ENCODE results near the gene PKP1. TPM values are rescaled to one million over a fixed set of nuclear protein-coding genes. Genes with fewer than 3 reads are reported as not detected.
A peak's percentile ranks its signal among the peaks of the same experiment; 100 is the strongest.

Gene PKP1
- total RNA-seq, 1 donor from 2014 or later: 2.2 TPM

- ATAC-seq: peak in 1 of 2 donors; percentile 11
- no peak for TF ChIP-seq CTCF (IDR thresholded peaks at IDR 0.05)
- Histone ChIP-seq H3K9me3 (no peaks in the 10 kb centered on the region), H3K27ac (no peak overlapping the region), H3K27me3 (ENCODE audit: low read depth) (peaks cover 10% of the 10 kb centered on the region), H3K36me3 (no peaks in the 10 kb centered on the region), H3K4me3 (no peak overlapping the region), H3K4me1 (peaks cover 3% of the 10 kb centered on the region)
- no peak for DNase-seq
- intact Hi-C loops (cut with DNase I): no loop called here
Measured at GRCh38 chr1:201288765-201289164, 5.5 kb downstream of the PKP1 start.

GRCh38 chr1:201290551-201290950 is 7.2 kb downstream of the PKP1 start:
- no peaks in the 10 kb centered on the region for H3K27me3 ChIP-seq (ENCODE audit: low read depth)
- intact Hi-C loops (cut with DNase I): no loop called here
- DNase-seq: no peak
- no peaks in the 10 kb centered on the region for H3K4me1 ChIP-seq
- no peak overlapping the region for H3K4me3 ChIP-seq
- no peak for ATAC-seq
- TF ChIP-seq CTCF (IDR thresholded peaks at IDR 0.05): no peak
- no peaks in the 10 kb centered on the region for H3K36me3 ChIP-seq
- no peaks in the 10 kb centered on the region for H3K9me3 ChIP-seq
- H3K27ac ChIP-seq: no peak overlapping the region

GRCh38 chr1:201291916-201292315 is 8.6 kb downstream of the PKP1 start:
- DNase-seq (no peak), ATAC-seq (no peak)
- Histone ChIP-seq H3K4me3 (no peak overlapping the region), H3K27ac (no peak overlapping the region), H3K27me3 (ENCODE audit: low read depth) (no peaks in the 10 kb centered on the region), H3K9me3 (no peaks in the 10 kb centered on the region), H3K36me3 (no peaks in the 10 kb centered on the region), H3K4me1 (no peaks in the 10 kb centered on the region)
- TF ChIP-seq CTCF (IDR thresholded peaks at IDR 0.05): no peak
- intact Hi-C loops (cut with DNase I): no loop called here

GRCh38 chr1:201294876-201295275 is 11.6 kb downstream of the PKP1 start:
- ATAC-seq: no peak
- H3K27me3 ChIP-seq (ENCODE audit: low read depth): no peaks in the 10 kb centered on the region
- no peak for DNase-seq
- H3K36me3 ChIP-seq: no peaks in the 10 kb centered on the region
- H3K9me3 ChIP-seq: no peaks in the 10 kb centered on the region
- no peak overlapping the region for H3K4me3 ChIP-seq
- TF ChIP-seq CTCF (IDR thresholded peaks at IDR 0.05): no peak
- intact Hi-C loops (cut with DNase I): no loop called here
- H3K27ac ChIP-seq: no peak overlapping the region
- peaks cover under 1% of the 10 kb centered on the region for H3K4me1 ChIP-seq

- no peaks in the 10 kb centered on the region for H3K36me3 ChIP-seq
- H3K4me3 ChIP-seq: no peak overlapping the region
- H3K9me3 ChIP-seq: no peaks in the 10 kb centered on the region
- intact Hi-C loops (cut with DNase I): no loop called here
- no peaks in the 10 kb centered on the region for H3K27me3 ChIP-seq (ENCODE audit: low read depth)
- no peak overlapping the region for H3K27ac ChIP-seq
- ATAC-seq (no peak), DNase-seq (no peak)
- TF ChIP-seq CTCF (IDR thresholded peaks at IDR 0.05): no peak
- peaks cover 5% of the 10 kb centered on the region for H3K4me1 ChIP-seq
Measured at GRCh38 chr1:201295346-201295745, 12.0 kb downstream of the PKP1 start.

- H3K4me1 ChIP-seq: peaks cover 7% of the 10 kb centered on the region
- intact Hi-C loops (cut with DNase I): no loop called here
- no peak overlapping the region for H3K27ac ChIP-seq
- ATAC-seq: no peak
- no peaks in the 10 kb centered on the region for H3K9me3 ChIP-seq
- H3K27me3 ChIP-seq (ENCODE audit: low read depth): no peaks in the 10 kb centered on the region
- TF ChIP-seq CTCF (IDR thresholded peaks at IDR 0.05): no peak
- DNase-seq: no peak
- H3K36me3 ChIP-seq: no peaks in the 10 kb centered on the region
- H3K4me3 ChIP-seq: no peak overlapping the region
Measured at GRCh38 chr1:201295861-201296260, 12.6 kb downstream of the PKP1 start.

Measured in lower lobe of right lung (tissue), 2 donors.